Type B pancreatic cell (in vitro differentiated cells): Measurements from ENCODE around the gene MEF2A. TPM values are rescaled to one million over a fixed set of nuclear protein-coding genes. Genes with fewer than 3 reads are reported as not detected.
"Not testable (repeated sequence)": the region's sequence is repeated elsewhere in the genome, so short reads cannot be mapped to it uniquely, and the experiment has no call there.

Source experiments
- DNase-seq: peaks from one replicate; pipeline ENCODE4 v3.0.0; 2021; ENCODE audit warnings: mixed read lengths; ENCODE audit not compliant: unreplicated experiment; ENCODE audit errors: extremely low spot score
- H3K27ac Mint-ChIP-seq: 2 replicates; pipeline ENCODE4 v1.8.0; 2021; ENCODE audit warnings: mild to moderate bottlenecking, mixed read lengths
- H3K27me3 Mint-ChIP-seq: 2 replicates; pipeline ENCODE4 v1.8.0; 2021; ENCODE audit warnings: mixed read lengths
- H3K36me3 Mint-ChIP-seq: 2 replicates; pipeline ENCODE4 v1.8.0; 2021; ENCODE audit warnings: mixed read lengths
- H3K4me1 Mint-ChIP-seq: one replicate; pipeline ENCODE4 v1.8.0; 2021; ENCODE audit warnings: mixed read lengths; ENCODE audit not compliant: unreplicated experiment
- H3K4me3 Mint-ChIP-seq: 2 replicates; pipeline ENCODE4 v1.8.0; 2021; ENCODE audit warnings: mild to moderate bottlenecking, mixed read lengths
- H3K9me3 Mint-ChIP-seq: 2 replicates; pipeline ENCODE4 v1.8.0; 2021; ENCODE audit warnings: mixed read lengths
- CTCF ChIP-seq: fragments of 200-600 bp; sonication (generic); conservative IDR thresholded peaks from 2 replicates; pipeline ENCODE4 v1.5.0; 2021; ENCODE audit warnings: antibody characterized with exemption, mild to moderate bottlenecking
- total RNA-seq: library from RNA; stranded (reverse); gene quantifications from 2 replicates; pipeline ENCODE4 v1.2.1, GENCODE V29; 2021; ENCODE audit warnings: low replicate concordance

MEF2A gene
- total RNA-seq, 1 donor from 2014 or later, result 26.0 TPM

DNA sequence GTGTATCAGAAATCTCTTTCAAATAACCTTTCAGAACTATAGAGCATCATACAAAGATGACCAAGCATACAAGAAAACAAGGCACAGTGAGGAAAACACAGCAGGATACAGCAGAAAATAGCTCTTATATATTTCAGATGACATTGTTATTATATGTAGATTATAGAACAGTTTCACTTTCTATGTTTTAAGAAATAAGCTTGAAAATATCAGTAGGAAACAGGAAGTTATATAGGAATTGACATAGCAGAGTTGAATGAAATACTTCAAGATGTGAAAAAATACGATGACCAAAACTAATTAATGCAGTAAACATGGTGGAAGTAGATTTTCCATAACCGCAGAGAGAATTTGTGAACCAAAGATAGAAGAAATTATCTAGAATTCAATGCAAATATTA is 92.2 kb downstream of the MEF2A start:
- TF ChIP-seq CTCF, result no peak
- no peaks in the 10 kb centered on the region for H3K27me3 Mint-ChIP-seq
- H3K4me1 Mint-ChIP-seq, result no peaks in the 10 kb centered on the region
- no peaks in the 10 kb centered on the region for H3K9me3 Mint-ChIP-seq
- DNase-seq, result no peak
- peaks cover 15% of the 10 kb centered on the region for H3K36me3 Mint-ChIP-seq
- H3K27ac Mint-ChIP-seq, result no peak overlapping the region
- no peak overlapping the region for H3K4me3 Mint-ChIP-seq

DNA sequence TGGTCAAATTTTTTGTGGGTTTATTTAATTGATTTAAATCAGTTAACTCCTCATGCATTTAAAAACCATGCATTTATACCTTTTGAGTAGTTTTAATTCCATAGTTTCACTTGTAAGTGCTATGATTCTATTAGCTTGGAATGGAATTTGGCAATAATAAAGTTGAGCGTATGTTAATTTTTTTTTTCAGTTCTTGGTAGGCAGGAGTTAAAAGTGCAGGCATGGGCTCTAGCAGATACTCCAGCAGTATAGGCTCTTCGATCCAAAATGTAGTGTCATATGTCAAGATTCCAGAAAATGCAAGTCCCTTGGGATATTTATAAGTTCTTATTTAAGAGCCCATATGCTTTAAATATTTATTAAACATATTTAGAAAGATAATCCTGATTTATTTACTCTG is 97.1 kb downstream of the MEF2A start:
- Mint-ChIP-seq H3K36me3 (peaks cover 28% of the 10 kb centered on the region), H3K27me3 (no peaks in the 10 kb centered on the region), H3K4me1 (no peaks in the 10 kb centered on the region), H3K4me3 (no peak overlapping the region), H3K27ac (no peak overlapping the region), H3K9me3 (no peaks in the 10 kb centered on the region)
- no peak for TF ChIP-seq CTCF
- no peak for DNase-seq

DNA sequence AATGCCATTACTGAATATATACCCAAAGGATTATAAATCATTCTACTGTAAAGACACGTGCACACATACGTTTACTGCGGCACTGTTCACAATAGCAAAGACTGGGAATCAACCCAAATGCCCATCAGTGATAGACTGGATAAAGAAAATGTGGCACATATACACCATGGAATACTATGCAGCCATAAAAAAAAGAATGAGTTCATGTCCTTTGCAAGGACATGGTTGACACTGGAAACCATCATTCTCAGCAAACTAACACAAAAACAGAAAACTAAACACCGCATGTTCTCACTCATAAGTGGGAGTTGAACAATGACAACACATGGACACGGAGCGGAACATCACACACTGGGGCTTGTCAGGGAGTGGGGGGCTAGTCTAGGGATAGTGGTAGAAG is 100.3 kb downstream of the MEF2A start:
- not testable (repeated sequence) for H3K9me3 Mint-ChIP-seq, H3K4me3 Mint-ChIP-seq, DNase-seq, H3K27me3 Mint-ChIP-seq, H3K4me1 Mint-ChIP-seq, H3K27ac Mint-ChIP-seq
- peaks cover 23% of the 10 kb centered on the region for H3K36me3 Mint-ChIP-seq

DNA sequence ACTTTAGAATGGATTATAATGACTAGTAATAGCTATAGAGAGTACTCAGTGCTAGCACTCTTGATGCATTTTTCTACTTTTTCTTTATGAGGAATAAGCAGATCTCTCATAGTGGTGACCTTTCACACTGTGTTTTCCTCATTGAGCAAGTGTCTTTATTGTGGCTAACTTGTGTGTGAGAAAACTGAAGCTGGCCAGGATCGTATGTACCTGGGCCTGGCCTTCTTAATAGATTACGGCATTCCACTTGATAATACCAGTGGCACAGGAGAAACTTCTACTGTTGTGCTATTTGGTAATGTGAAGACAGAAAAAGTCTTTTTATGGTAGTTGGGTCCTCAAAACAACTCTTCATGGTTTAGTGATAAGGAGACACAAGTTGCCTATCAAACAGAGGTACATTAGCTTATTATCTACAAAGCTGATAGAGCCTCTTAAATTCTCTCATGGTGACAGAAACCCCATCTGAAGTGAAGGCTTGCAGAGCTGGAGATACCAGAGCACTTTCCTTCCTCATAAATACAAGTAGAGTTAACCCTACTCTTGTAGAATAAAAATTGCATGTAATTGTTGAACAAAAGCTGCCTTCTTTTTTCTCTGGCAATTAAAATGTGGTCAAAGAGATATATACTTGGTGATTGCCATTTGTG is 102.9 kb downstream of the MEF2A start:
- peaks cover 26% of the 10 kb centered on the region for H3K36me3 Mint-ChIP-seq
- H3K27ac Mint-ChIP-seq, result no peak overlapping the region
- H3K4me3 Mint-ChIP-seq, result no peak overlapping the region

DNA sequence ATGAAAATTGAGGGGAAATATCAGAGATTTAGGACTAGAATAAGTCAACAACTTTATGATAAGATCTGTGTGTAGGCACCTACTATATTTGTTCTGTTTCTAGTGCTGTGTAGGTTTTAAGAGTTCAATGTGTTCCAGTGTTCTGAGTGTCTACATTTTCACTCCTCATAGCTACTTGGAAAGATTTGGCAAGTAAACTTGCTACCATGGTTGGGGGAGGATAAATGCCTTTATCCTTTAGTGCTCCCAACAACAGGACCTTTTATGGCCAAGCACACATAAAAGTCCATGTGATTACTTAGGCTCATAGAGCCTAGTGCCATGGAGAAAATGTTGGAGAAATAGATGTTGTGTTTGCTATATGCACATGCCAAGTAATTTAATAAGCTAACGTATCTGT is 103.5 kb downstream of the MEF2A start:
- TF ChIP-seq CTCF, result no peak
- no peak for DNase-seq
- Mint-ChIP-seq H3K4me3 (no peak overlapping the region), H3K9me3 (no peaks in the 10 kb centered on the region), H3K27me3 (no peaks in the 10 kb centered on the region), H3K27ac (no peak overlapping the region), H3K4me1 (peaks cover 5% of the 10 kb centered on the region), H3K36me3 (peaks cover 24% of the 10 kb centered on the region)

More for the DNA sequence above, 102.9 kb downstream of the MEF2A start:
- no peak for TF ChIP-seq CTCF
- H3K27me3 Mint-ChIP-seq, result no peaks in the 10 kb centered on the region
- DNase-seq, result no peak
- H3K4me1 Mint-ChIP-seq, result peaks cover 5% of the 10 kb centered on the region
- no peaks in the 10 kb centered on the region for H3K9me3 Mint-ChIP-seq

DNA sequence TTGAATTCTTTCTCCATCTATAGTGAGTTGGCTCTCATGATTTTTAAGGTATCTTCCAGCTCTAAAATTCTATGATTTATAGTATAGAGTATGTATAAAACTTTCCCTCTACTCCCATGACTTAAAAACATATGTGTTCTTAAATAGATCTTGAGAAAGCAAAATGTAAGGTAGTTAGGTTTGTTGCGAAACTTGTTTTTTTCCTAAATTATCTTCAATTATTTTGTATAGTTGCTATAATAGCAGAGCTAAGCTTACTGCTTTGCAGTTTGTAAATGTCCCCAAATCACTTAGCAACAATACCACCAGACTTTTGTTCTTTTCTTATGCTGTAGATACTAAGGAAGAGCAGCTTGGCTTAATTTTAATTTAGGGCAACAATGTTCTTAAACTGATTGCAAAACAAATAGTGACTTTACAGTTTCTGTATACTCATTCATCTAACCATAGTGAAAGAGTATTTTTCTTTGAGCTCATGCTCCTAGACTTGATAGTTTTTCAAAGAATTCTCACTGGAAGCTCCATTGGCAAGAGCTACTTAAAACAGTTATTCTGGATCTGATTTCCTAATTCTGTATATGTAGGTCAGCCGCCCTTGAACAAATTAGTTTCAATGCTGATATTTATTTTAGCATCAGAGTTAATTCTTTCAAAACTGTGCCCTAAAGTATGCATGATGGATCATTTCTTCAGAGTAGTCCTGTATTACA is 106.3 kb downstream of the MEF2A start:
- H3K4me3 Mint-ChIP-seq, result no peak overlapping the region
- H3K4me1 Mint-ChIP-seq, result peaks cover 5% of the 10 kb centered on the region
- no peak for DNase-seq
- no peaks in the 10 kb centered on the region for H3K27me3 Mint-ChIP-seq
- H3K36me3 Mint-ChIP-seq, result peaks cover 21% of the 10 kb centered on the region
- H3K9me3 Mint-ChIP-seq, result no peaks in the 10 kb centered on the region
- no peak overlapping the region for H3K27ac Mint-ChIP-seq
- TF ChIP-seq CTCF, result no peak
